SK-N-MC (cell line): Measurements from ENCODE around the gene TIMP4.

Experiments used
- DNase-seq: peaks from one replicate; pipeline ENCODE4 v3.0.0-alpha.2; 2011; ENCODE audit warnings: low read depth, low spot score
- H3K27ac ChIP-seq: fragments of 200-600 bp; sonication (generic); 2 replicates; pipeline ENCODE4 v1.5.1; 2016; ENCODE audit warnings: mixed run types
- H3K36me3 ChIP-seq: fragments of 200-600 bp; sonication (generic); 2 replicates; pipeline ENCODE4 v1.6.1; 2017; ENCODE audit warnings: antibody characterized with exemption, low read length, mixed read lengths; ENCODE audit not compliant: insufficient read depth
- H3K4me3 ChIP-seq: fragments of 200-600 bp; sonication (generic); 2 replicates; pipeline ENCODE4 v1.5.1; 2016
- H3K9ac ChIP-seq: fragments of 200-600 bp; sonication (generic); 2 replicates; pipeline ENCODE4 v1.8.0; 2017; ENCODE audit warnings: mixed run types, mixed read lengths; ENCODE audit not compliant: insufficient read length
- H3K9me3 ChIP-seq: fragments of 200-600 bp; sonication (generic); 2 replicates; pipeline ENCODE4 v1.6.1; 2017; ENCODE audit warnings: low read depth, mild to moderate bottlenecking, antibody characterized with exemption, low read length, moderate library complexity, mixed read lengths
- EZH2 ChIP-seq: fragments of 200-600 bp; sonication (generic); IDR thresholded peaks from one replicate; pipeline ENCODE4 v1.6.1; 2017; ENCODE audit warnings: antibody characterized with exemption
- FOXP2 ChIP-seq: optimal IDR thresholded peaks from 2 replicates; pipeline ENCODE3; 2011; ENCODE audit warnings: mild to moderate bottlenecking, moderate library complexity; ENCODE audit not compliant: insufficient read depth; ENCODE audit errors: extremely low read length, control extremely low read depth
- POLR2AphosphoS5 ChIP-seq: IDR thresholded peaks from 2 replicates; pipeline ENCODE4 v1.6.1; 2012; ENCODE audit warnings: mild to moderate bottlenecking, low read depth, low read length, borderline replicate concordance

TIMP4 gene

DNA sequence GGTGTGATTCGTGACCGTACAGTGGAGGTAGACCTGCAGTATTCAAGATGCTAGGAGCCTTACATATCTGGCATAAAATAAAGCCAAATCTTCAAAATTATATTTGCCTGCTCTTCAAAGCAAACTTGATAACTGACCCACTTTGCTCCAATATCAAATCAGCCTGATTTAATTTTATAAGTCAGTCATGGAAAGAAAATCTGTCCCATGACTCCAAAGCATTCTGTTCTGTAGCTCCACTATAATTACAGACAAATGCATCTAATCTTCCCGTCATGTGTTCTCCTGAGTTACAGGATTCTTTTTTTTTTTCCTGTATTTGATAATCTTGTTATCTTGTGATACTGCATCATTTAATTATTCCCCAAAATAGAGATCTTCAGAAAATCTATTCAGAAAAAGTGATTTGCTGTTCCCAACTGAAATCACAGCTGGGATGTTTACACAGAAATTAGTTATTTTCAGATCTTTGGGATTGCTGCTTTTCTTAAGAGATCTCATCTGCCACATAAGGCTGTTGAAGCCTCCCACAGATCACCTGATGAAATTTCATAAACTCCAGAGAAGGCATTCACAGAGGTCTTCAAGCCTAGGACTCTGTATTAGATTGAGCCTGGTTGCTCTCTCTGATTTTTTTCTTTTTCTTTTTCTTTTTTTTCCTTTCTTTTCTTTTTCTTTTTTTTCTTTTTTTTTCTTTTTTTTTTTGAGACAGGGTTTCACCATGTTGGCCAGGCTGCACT lies 27.2 kb downstream of the TIMP4 start:
- Histone ChIP-seq H3K27ac (no peak overlapping the region), H3K36me3 (no peaks in the 10 kb centered on the region), H3K9ac (no peak overlapping the region), H3K9me3 (no peaks in the 10 kb centered on the region), H3K4me3 (no peak overlapping the region)
- DNase-seq: no peak
- TF ChIP-seq POLR2AphosphoS5 (no peak), EZH2 (no peak), FOXP2 (no peak)

DNA sequence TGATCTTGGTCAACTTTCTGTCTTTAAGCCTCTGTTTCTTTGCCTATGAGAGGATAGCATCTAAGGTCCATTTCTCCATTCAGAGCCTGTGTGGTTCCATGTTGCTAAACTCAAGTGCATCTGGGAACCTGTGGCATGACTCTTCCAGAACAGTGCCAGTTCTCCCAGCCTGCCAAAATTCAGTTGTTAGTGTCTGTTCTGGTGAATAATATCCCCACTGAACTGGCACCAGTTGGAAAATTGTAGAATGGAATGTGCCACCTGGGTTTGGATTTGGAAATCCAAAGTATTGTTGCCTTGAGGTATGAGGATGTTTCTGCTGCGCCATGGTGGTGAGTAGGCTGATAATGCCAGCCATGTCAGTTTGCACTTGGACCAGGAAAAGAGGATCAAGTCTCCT lies 31.3 kb downstream of the TIMP4 start:
- H3K4me3 ChIP-seq: no peak overlapping the region
- DNase-seq: no peak
- H3K27ac ChIP-seq: no peak overlapping the region
- no peaks in the 10 kb centered on the region for H3K36me3 ChIP-seq
- no peak overlapping the region for H3K9ac ChIP-seq
- no peak for TF ChIP-seq POLR2AphosphoS5
- TF ChIP-seq FOXP2: no peak
- TF ChIP-seq EZH2: no peak
- H3K9me3 ChIP-seq: no peaks in the 10 kb centered on the region

DNA sequence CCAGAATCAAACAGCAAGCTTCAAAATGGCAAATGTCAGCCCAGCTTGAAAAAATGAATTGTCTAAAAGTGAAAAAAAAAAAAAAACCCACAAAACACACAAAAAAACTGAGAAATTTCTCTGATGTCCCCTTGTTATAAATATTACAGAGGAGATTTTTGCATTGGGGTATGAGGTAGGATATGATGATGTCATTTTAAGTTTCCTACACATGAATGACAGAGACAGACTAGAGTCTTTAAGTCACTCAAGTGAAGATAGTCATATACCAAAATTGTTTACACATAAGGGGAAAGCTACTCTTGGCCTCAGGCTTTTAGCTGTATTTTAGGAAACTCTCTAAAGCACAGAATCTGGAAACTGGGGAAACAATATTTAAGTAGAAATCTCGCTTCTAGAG lies 32.9 kb downstream of the TIMP4 start:
- Histone ChIP-seq H3K27ac (no peak overlapping the region), H3K9ac (no peak overlapping the region), H3K9me3 (no peaks in the 10 kb centered on the region), H3K4me3 (no peak overlapping the region), H3K36me3 (no peaks in the 10 kb centered on the region)
- TF ChIP-seq POLR2AphosphoS5 (no peak), EZH2 (no peak), FOXP2 (no peak)
- no peak for DNase-seq

DNA sequence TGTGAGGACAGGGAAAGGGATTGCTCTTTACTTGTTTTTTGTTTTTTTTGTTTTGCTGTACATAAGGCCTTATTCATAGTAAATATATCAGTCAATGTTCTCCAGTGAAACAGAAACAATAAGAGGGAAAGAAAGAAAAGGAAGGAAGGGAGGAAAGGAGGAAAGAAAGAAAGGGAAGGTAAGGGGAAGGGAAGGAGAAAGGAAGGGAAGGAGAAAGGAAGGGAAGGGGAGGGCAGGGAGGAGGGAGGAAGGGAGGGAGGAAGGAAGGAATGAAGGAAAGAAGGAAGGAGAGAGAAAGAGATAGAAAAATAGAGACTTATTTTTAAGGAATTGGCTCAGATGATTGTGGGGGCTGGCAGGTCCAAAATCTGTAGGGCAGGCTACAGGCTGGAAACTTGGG lies 37.2 kb downstream of the TIMP4 start:
- Histone ChIP-seq H3K27ac (no peak overlapping the region), H3K4me3 (no peak overlapping the region), H3K9me3 (no peaks in the 10 kb centered on the region), H3K36me3 (no peaks in the 10 kb centered on the region), H3K9ac (no peak overlapping the region)
- TF ChIP-seq EZH2: no peak
- no peak for DNase-seq

DNA sequence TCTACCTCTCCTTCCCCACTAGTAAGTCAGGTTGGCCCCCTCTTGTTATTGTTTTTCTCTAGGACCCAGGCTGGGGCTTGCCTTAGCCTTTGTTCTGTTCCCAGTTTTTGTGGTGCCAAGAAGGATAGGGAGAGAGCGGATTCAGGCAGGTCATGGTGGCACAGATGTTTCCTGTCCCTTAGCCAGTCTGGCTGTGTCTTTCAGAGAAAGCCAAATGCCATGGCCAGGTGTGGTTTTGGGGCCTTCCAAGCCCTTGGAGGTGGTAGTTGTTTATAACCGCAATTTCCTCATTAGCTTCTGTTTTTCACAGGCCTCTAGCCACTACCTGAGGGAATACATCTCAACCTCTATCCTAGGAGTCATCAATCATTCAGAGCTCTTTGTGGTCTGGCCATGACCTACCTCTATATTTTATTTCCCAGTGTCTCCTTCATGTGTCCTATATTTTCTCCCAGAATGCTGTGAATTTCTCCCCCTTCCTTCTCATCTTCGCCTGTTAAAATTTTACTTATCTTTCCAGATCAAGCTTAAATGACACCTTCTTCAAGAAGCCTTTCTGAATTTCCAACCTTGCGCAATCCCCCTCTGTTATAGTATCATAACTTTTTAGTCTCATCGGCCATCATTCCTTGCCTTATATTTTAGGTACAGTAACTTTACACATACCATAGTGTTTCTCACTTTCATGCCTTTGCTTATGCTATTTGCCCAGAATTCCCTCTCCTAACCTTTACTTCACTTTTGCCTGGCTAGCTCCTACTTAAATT lies 38.2 kb downstream of the TIMP4 start:
- no peak overlapping the region for H3K27ac ChIP-seq
- DNase-seq: no peak
- no peak overlapping the region for H3K4me3 ChIP-seq
- no peaks in the 10 kb centered on the region for H3K9me3 ChIP-seq
- TF ChIP-seq EZH2: no peak
- no peak for TF ChIP-seq FOXP2
- TF ChIP-seq POLR2AphosphoS5: no peak
- H3K36me3 ChIP-seq: no peaks in the 10 kb centered on the region
- H3K9ac ChIP-seq: no peak overlapping the region

DNA sequence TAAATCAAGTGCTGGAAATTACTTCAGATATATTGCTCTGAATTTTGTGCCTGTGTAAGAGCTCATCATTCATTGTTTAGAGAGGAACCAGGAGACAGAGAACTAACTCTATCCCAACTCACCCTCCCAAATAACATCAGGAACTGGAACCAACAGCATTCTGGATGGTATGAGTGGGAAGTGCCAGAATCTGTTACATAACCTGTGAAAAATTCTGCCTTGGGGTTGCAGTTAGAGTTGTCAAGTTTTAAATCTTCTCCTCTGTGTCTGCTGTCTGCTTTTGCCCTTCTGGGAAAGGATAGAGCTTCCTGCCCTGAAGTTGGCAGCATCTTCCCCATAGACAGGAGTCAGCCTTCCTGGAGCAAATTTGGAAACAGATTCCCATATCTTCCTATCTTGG lies 41.2 kb downstream of the TIMP4 start:
- Histone ChIP-seq H3K4me3 (no peak overlapping the region), H3K9ac (no peak overlapping the region), H3K9me3 (no peaks in the 10 kb centered on the region), H3K27ac (no peak overlapping the region), H3K36me3 (no peaks in the 10 kb centered on the region)
- TF ChIP-seq EZH2 (no peak), POLR2AphosphoS5 (no peak), FOXP2 (no peak)
- no peak for DNase-seq

DNA sequence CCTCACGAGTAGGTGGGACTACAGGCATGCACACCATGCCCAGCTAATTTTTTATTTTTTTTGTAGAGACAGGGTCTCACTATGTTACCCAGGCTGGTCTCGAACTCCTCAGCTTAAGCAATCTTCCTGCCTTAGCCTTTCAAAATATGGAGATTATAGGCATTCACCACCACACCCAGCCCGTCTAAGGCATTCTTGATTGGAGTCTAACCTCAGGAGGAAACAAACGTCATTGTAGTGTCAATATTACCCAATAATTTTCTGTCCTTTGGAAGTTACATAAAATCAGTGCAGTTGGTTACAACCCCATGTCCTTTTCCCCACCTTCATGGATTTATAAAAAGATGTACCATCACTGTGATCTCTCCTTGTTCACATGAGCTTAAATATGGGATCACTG lies 41.8 kb downstream of the TIMP4 start:
- no peak for DNase-seq
- Histone ChIP-seq H3K36me3 (no peaks in the 10 kb centered on the region), H3K9ac (no peak overlapping the region), H3K27ac (no peak overlapping the region), H3K9me3 (no peaks in the 10 kb centered on the region), H3K4me3 (no peak overlapping the region)
- TF ChIP-seq POLR2AphosphoS5 (no peak), EZH2 (no peak), FOXP2 (no peak)

DNA sequence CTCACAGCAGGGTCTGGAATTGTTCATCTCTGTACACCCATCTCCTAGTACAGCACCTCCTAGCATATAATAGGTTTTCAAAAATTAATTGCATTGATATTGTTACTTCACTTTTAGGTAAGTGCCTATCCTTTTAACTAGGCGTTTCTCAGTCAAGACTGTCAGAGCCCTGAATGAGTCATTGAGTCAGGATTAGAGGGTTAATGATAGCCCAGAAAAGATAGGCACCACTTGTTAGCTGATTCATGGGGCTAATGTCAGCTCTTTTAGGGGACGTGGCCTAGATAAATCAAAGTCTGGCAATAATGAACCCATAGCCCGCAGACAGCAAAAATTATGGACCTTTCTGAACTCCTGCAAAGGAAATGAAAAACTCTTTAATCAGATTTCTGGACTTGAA lies 42.9 kb downstream of the TIMP4 start:
- TF ChIP-seq EZH2 (no peak), POLR2AphosphoS5 (no peak), FOXP2 (no peak)
- Histone ChIP-seq H3K27ac (no peak overlapping the region), H3K9me3 (no peaks in the 10 kb centered on the region), H3K36me3 (no peaks in the 10 kb centered on the region), H3K9ac (no peak overlapping the region), H3K4me3 (no peak overlapping the region)
- DNase-seq: no peak
